Type B pancreatic cell (in vitro differentiated cells): Measurements from ENCODE around the gene MCC. TPM values are rescaled to one million over a fixed set of nuclear protein-coding genes. Genes with fewer than 3 reads are reported as not detected.

Experiments used
- DNase-seq: peaks from one replicate; pipeline ENCODE4 v3.0.0; 2021; ENCODE audit warnings: mixed read lengths; ENCODE audit not compliant: unreplicated experiment; ENCODE audit errors: extremely low spot score
- H3K27ac Mint-ChIP-seq: 2 replicates; pipeline ENCODE4 v1.8.0; 2021; ENCODE audit warnings: mild to moderate bottlenecking, mixed read lengths
- H3K27me3 Mint-ChIP-seq: 2 replicates; pipeline ENCODE4 v1.8.0; 2021; ENCODE audit warnings: mixed read lengths
- H3K36me3 Mint-ChIP-seq: 2 replicates; pipeline ENCODE4 v1.8.0; 2021; ENCODE audit warnings: mixed read lengths
- H3K4me1 Mint-ChIP-seq: one replicate; pipeline ENCODE4 v1.8.0; 2021; ENCODE audit warnings: mixed read lengths; ENCODE audit not compliant: unreplicated experiment
- H3K4me3 Mint-ChIP-seq: 2 replicates; pipeline ENCODE4 v1.8.0; 2021; ENCODE audit warnings: mild to moderate bottlenecking, mixed read lengths
- H3K9me3 Mint-ChIP-seq: 2 replicates; pipeline ENCODE4 v1.8.0; 2021; ENCODE audit warnings: mixed read lengths
- total RNA-seq: library from RNA; stranded (reverse); gene quantifications from 2 replicates; pipeline ENCODE4 v1.2.1, GENCODE V29; 2021; ENCODE audit warnings: low replicate concordance
- TF ChIP-seq, protein P1 (sequence below): fragments of 200-600 bp; sonication (generic); conservative IDR thresholded peaks from 2 replicates; pipeline ENCODE4 v1.5.0; 2021; ENCODE audit warnings: antibody characterized with exemption, mild to moderate bottlenecking

The MCC gene
- total RNA-seq, 1 donor from 2014 or later: 24.0 TPM

DNA sequence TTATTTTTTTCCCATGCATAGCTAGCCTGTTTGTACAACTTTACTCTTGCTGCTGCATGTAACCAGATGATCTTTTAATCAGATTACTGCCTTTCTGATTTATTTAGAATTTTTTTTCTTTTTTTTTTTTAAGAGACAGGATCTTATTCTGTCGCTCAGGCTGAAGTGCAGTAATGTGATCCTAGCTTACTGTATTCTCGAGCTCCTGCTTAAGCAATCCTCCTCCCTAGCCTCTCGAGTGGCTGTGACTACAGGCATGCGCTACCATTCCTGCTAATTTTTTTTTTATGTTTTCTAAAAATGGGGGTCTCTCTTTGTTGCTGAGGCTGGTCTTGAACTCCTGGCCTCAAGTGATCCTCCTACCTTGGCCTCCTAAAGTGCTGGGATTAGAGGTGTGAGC lies 502.0 kb downstream of the MCC start:
- peaks cover 15% of the 10 kb centered on the region for H3K4me1 Mint-ChIP-seq
- no peaks in the 10 kb centered on the region for H3K9me3 Mint-ChIP-seq
- no peak overlapping the region for H3K4me3 Mint-ChIP-seq
- DNase-seq: no peak
- peaks cover 24% of the 10 kb centered on the region for H3K36me3 Mint-ChIP-seq
- no peak overlapping the region for H3K27ac Mint-ChIP-seq
- H3K27me3 Mint-ChIP-seq: no peaks in the 10 kb centered on the region
- TF ChIP-seq, protein P1, sequence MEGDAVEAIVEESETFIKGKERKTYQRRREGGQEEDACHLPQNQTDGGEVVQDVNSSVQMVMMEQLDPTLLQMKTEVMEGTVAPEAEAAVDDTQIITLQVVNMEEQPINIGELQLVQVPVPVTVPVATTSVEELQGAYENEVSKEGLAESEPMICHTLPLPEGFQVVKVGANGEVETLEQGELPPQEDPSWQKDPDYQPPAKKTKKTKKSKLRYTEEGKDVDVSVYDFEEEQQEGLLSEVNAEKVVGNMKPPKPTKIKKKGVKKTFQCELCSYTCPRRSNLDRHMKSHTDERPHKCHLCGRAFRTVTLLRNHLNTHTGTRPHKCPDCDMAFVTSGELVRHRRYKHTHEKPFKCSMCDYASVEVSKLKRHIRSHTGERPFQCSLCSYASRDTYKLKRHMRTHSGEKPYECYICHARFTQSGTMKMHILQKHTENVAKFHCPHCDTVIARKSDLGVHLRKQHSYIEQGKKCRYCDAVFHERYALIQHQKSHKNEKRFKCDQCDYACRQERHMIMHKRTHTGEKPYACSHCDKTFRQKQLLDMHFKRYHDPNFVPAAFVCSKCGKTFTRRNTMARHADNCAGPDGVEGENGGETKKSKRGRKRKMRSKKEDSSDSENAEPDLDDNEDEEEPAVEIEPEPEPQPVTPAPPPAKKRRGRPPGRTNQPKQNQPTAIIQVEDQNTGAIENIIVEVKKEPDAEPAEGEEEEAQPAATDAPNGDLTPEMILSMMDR: no peak

DNA sequence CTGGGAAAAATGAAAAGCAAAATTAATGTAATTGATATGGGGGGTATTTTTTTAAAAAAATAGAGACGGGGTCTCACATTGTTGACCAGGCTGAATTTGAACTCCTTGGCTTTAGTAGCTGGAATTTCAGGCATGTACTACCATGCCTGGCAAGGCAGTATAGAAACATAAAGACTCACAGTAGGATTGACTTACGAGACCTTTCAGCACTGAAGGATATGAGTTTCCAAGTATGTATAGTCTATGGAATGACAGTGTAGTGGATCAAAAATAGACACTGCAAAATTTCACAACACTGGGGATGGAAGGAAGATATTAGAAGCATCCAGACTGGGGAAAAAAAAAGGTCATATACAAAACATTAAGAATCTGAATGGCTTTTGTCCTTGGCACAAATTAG lies 504.9 kb downstream of the MCC start:
- no peak overlapping the region for H3K27ac Mint-ChIP-seq
- peaks cover 16% of the 10 kb centered on the region for H3K36me3 Mint-ChIP-seq
- TF ChIP-seq, protein P1: no peak
- no peaks in the 10 kb centered on the region for H3K9me3 Mint-ChIP-seq
- H3K4me3 Mint-ChIP-seq: no peak overlapping the region
- peaks cover 27% of the 10 kb centered on the region for H3K4me1 Mint-ChIP-seq
- H3K27me3 Mint-ChIP-seq: no peaks in the 10 kb centered on the region
- no peak for DNase-seq

DNA sequence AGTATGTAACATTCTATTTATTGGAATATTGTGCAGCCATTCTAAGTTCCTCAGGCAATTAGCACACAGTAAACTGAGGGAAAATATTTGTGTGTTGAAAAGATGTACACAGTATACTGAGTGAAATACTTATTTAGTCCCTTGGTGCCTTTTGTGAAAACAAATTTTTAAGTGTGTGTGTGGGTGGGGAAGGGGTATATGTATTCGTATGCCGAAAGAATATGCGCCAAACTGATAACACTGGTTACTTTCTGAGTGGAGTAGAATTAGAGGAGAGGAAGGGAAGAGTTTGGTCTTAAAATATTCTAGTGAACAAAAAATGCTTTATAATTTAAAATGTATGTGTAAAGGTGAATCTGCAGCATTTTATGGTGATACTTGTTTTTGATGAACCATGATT lies 508.5 kb downstream of the MCC start:
- Mint-ChIP-seq H3K4me1 (peaks cover 39% of the 10 kb centered on the region), H3K27ac (peak overlapping the region; percentile 1), H3K4me3 (peak overlapping the region; percentile 70), H3K36me3 (peaks cover 13% of the 10 kb centered on the region), H3K9me3 (no peaks in the 10 kb centered on the region), H3K27me3 (no peaks in the 10 kb centered on the region)
- no peak for DNase-seq
- TF ChIP-seq, protein P1: no peak

DNA sequence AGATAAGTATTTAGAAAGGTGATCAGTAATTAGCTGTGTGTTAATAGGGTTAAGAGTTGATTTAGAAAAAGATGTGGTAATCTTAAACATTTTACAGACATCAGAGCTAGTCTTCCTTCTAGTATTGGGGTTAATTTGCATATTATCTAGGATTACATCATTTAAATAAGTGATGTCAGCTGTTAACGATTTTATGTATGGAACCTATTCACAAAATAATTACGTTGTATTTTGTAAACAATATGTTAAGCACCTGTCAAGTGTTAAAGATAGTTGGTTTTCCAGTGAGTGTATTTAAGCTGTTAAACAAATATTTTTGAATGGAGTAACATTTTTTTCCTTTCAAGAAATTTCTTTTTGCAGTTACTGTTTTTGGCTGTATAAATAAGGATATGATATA lies 509.4 kb downstream of the MCC start:
- Mint-ChIP-seq H3K4me3 (peak overlapping the region; percentile 98), H3K27ac (no peak overlapping the region), H3K4me1 (peaks cover 35% of the 10 kb centered on the region), H3K36me3 (peaks cover 13% of the 10 kb centered on the region), H3K27me3 (no peaks in the 10 kb centered on the region), H3K9me3 (no peaks in the 10 kb centered on the region)
- no peak for DNase-seq
- TF ChIP-seq, protein P1: no peak

DNA sequence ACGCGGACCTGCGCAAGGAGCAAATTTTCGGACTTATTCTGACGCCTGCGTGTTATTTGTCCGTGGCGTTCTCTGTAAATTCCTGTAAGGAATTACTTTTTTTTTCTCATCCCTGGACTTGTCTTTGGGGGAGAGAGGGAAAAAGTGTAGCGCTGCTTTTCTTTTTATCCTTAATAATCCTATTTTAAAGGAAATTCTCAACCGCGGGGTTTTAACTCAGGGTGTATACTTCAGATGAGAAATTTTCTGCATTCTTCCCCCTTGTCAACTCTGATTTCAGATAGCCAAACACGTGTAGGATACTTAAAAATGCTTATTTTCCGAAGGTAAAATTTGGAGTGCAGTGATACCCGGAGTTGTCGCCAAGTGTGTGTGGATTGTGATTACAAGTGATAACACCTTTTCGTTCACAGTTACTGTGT lies 510.8 kb downstream of the MCC start:
- peak overlapping the region; percentile 98 for H3K4me3 Mint-ChIP-seq
- peaks cover 30% of the 10 kb centered on the region for H3K4me1 Mint-ChIP-seq
- TF ChIP-seq, protein P1: no peak
- DNase-seq: no peak
- H3K27ac Mint-ChIP-seq: peak overlapping the region; percentile 95
- H3K27me3 Mint-ChIP-seq: no peaks in the 10 kb centered on the region
- H3K36me3 Mint-ChIP-seq: peaks cover 13% of the 10 kb centered on the region
- no peaks in the 10 kb centered on the region for H3K9me3 Mint-ChIP-seq
